OCI-LY1 (cell line): ENCODE data around the gene ADAM19.

ENCODE experiments used
- CTCF ChIP-seq: fragments of 200-600 bp; sonication (generic), shearing (Covaris generic); IDR thresholded peaks from 2 replicates; pipeline ENCODE4 v1.5.1; 2017; ENCODE audit warnings: mild to moderate bottlenecking, antibody characterized with exemption, low read length, moderate library complexity, mixed read lengths
- EZH2 ChIP-seq: fragments of 200-600 bp; sonication (generic), shearing (Covaris generic); IDR thresholded peaks from 2 replicates; pipeline ENCODE4 v1.8.0; 2017; ENCODE audit warnings: borderline replicate concordance, mixed run types, mild to moderate bottlenecking, antibody characterized with exemption, low read length, moderate library complexity, mixed read lengths

- TF ChIP-seq CTCF, result no peak
- no peak for TF ChIP-seq EZH2
Observed at GRCh38 chr5:157562111-157562581, 13.4 kb downstream of the ADAM19 start.
